Measurements from ENCODE around the gene PITX1.

The PITX1 gene

GRCh38 chr5:135054546-135054945, 20.5 kb upstream of the PITX1 start:
- TF ChIP-seq GATA2 (IDR thresholded peaks at IDR 0.05; ENCODE audit: low read depth, low read length) (no peak), GATA3 (IDR thresholded peaks at IDR 0.05; ENCODE audit: low read depth, low read length) (no peak)

DNA sequence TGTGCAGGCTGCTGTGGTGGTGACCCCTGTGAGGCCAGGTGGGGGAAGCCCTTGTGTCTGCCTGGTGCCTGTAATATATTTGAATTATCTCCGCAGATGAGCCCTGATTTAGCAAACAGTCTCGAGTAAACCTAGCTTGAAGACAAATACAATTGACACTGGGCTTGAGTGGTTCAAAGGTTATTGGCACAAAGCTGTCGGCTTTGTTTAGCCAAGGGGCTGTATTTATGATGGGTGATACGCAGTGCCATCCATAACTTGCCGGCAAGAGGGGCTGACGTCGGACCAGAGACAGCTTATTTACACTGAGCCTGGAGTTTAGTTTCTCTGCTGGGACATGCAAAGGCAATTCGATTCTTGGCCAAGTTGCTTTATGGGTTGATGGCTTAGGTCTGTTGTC, 20.0 kb upstream of the PITX1 start:
- no peak for TF ChIP-seq GATA2 (IDR thresholded peaks at IDR 0.05; ENCODE audit: low read depth, low read length)
- no peak for TF ChIP-seq GATA3 (IDR thresholded peaks at IDR 0.05; ENCODE audit: low read depth, low read length)

DNA sequence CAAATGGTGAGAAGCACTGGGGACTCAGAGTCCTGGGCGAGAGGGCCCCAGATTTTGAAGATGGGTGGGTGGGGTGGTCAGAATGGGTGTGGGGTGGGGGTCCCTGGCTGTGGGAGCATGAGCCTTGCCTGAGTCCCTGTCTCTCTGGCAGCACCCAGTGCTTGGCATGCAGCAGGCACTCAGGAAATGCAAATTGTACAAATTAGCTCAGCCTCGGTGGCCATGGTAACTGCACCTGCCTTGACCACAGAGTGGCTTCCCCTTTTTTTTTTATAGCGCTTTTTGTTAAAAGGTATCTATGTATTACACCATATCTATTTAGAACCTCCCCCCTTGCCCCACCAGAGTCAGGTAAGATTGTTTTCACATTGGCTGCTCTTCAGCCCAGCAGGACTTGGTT, 19.2 kb upstream of the PITX1 start:
- TF ChIP-seq GATA2 (IDR thresholded peaks at IDR 0.05; ENCODE audit: low read depth, low read length) (no peak), GATA3 (IDR thresholded peaks at IDR 0.05; ENCODE audit: low read depth, low read length) (no peak)

DNA sequence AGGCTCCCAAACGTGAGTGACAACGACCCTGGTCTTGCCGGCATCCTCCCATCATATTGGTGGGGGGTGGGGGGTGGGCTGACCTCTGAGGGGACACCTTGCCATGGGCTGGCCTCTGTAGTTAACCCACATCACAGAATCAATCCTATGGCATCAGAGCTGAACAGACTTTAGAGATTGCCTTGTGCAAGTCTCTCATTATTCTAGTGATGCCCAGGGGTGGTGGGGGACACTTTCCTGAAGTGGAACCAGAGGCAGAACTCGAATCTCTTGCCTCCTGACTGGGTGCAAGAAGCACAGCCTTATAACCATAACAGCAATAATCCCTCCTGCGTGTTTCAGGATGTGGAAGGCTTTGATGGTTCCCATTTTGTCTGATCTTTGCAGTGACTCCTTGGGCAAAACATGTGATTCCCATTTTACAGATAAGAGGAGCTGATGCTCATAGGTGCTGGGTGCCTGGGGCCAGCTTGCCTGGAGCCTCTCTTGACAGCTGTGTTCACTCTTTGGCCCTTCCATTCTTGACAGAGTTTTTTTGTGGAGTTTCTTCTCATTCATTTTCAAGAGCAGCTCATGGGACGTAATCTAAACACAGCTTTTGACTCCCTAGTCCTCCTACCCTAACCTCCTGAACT, 18.6 kb upstream of the PITX1 start:
- TF ChIP-seq GATA2 (IDR thresholded peaks at IDR 0.05; ENCODE audit: low read depth, low read length) (no peak), GATA3 (IDR thresholded peaks at IDR 0.05; ENCODE audit: low read depth, low read length) (no peak)

GRCh38 chr5:135051872-135052271, 17.8 kb upstream of the PITX1 start:
- no peak for TF ChIP-seq GATA2 (IDR thresholded peaks at IDR 0.05; ENCODE audit: low read depth, low read length)
- TF ChIP-seq GATA3 (IDR thresholded peaks at IDR 0.05; ENCODE audit: low read depth, low read length) = no peak

- TF ChIP-seq GATA2 (IDR thresholded peaks at IDR 0.05; ENCODE audit: low read depth, low read length) = no peak
- TF ChIP-seq GATA3 (IDR thresholded peaks at IDR 0.05; ENCODE audit: low read depth, low read length) = no peak
These were observed 17.4 kb upstream of the PITX1 start for GRCh38 chr5:135051399-135051798.

DNA sequence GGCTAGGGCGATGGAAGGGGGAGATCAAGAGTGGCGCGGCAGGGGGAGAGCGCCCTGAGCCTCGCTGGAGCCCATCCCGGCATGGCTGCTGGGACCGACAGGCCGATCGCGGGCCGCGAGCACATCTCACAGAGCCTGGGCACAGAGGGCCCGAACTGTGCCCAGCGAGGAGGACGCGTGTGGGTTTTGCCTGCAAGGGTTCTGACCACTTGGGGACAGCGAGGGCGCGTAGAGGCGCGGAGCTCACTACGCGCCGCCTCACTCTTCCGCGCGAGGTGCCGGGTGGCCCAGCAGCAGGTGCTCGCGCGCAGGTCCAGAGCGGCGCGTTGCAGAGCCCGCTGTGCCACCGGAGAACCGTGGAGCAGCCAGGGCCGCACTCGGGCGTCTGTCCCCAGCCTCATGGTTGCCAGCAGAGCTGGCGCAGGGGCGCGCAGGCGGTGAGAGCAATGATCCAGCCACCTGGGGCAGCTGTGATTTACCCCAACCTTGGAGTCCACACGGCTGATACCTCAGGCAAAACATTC, 16.3 kb upstream of the PITX1 start:
- TF ChIP-seq GATA2 (IDR thresholded peaks at IDR 0.05; ENCODE audit: low read depth, low read length) (no peak), GATA3 (IDR thresholded peaks at IDR 0.05; ENCODE audit: low read depth, low read length) (no peak)

DNA sequence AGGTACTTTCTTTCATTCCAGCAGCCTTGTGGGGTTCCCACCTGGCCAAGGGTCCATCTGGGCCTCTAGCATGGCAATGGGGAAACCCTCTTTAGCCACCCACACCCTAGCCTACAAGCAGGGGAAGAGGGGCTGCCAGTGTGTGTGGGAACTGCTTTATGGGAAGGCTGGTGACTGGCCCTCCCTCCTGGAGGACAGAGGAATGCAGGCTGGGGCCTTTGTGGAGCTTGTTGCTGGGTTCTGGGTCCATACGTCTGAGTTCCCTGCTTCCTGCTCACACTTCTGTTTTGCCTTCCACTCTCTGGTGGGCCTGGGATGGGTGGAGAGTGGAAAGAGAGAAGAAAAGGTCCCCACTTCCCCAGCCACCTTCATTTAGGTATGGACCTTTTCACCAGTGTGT, 14.9 kb upstream of the PITX1 start:
- no peak for TF ChIP-seq GATA3 (IDR thresholded peaks at IDR 0.05; ENCODE audit: low read depth, low read length)
- TF ChIP-seq GATA2 (IDR thresholded peaks at IDR 0.05; ENCODE audit: low read depth, low read length) = no peak

DNA sequence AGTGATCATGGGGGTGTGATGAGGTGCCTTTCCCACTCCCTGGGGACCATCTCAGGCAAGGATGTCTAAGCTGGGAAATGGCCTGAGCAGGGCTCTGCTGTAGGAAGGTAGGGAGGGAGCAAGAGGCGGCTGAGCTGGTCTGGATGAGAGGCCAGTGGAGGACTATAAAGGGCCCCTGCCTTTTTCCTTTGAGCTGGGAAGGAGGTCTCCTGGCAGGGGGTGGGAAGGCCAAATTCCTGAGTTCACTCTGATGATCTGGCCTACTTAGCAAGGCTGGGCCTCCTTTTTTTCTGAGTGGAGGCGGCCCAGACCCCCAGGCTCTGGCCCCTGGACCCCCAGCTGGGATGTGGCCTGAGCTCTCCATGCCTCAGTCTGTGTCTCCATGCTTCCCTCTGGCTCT, 14.3 kb upstream of the PITX1 start:
- TF ChIP-seq GATA3 (IDR thresholded peaks at IDR 0.05; ENCODE audit: low read depth, low read length) = no peak
- no peak for TF ChIP-seq GATA2 (IDR thresholded peaks at IDR 0.05; ENCODE audit: low read depth, low read length)

- no peak for TF ChIP-seq GATA3 (IDR thresholded peaks at IDR 0.05; ENCODE audit: low read depth, low read length)
- no peak for TF ChIP-seq GATA2 (IDR thresholded peaks at IDR 0.05; ENCODE audit: low read depth, low read length)
These were observed 13.3 kb upstream of the PITX1 start for GRCh38 chr5:135047347-135047695.

DNA sequence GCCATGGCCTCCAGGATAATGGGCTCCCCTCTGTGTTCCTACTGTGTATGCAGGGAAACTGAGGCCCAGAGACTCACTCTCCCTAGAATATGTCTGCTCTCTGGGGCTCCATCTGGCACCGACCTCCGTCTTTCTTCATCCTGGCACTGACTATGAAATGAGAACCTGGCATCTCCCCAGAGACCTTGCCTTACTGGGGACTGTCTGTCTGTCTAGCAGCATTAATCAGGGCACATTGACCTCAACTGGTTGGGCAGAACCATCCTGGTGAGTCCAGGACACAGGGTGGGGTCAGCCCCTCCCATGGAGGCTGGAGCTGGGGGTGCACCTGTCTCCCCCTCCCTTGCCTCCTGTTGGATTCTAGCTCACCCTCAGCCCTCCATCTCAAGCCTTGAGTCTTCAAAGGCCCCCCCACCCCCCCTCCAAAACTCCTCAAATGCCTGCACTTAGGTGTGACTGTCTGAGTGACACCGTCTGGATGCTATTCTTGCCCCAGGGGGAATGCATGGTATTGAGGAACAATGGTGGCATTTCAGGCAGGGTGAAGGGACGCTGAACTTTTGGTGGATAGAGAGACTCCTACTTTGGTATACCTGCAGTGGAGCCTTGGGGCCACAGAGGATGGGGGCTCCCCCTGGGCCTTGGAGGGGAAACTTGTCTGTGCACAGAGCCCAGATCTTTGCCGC, 12.8 kb upstream of the PITX1 start:
- TF ChIP-seq GATA3 (IDR thresholded peaks at IDR 0.05; ENCODE audit: low read depth, low read length) (no peak), GATA2 (IDR thresholded peaks at IDR 0.05; ENCODE audit: low read depth, low read length) (no peak)

DNA sequence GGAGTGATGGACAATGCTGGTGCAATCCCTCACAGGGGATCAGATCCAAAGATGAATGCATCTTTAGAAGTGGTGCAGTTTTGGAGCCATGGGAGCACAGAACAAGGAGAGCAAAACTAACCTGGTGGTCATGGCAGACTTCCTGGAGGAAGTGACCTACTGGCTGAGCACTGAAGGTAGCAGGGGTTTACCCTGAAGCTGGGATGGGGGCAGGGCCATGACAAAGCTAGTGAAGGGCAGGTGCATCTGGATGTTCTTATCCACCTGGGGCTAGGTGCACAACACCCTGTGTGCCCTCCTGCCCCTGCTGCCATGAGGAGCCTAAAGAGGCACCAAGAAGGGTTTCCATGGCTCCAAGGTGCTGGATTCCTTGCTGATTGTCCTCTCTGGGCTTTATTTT, 11.5 kb upstream of the PITX1 start:
- no peak for TF ChIP-seq GATA2 (IDR thresholded peaks at IDR 0.05; ENCODE audit: low read depth, low read length)
- TF ChIP-seq GATA3 (IDR thresholded peaks at IDR 0.05; ENCODE audit: low read depth, low read length) = no peak

DNA sequence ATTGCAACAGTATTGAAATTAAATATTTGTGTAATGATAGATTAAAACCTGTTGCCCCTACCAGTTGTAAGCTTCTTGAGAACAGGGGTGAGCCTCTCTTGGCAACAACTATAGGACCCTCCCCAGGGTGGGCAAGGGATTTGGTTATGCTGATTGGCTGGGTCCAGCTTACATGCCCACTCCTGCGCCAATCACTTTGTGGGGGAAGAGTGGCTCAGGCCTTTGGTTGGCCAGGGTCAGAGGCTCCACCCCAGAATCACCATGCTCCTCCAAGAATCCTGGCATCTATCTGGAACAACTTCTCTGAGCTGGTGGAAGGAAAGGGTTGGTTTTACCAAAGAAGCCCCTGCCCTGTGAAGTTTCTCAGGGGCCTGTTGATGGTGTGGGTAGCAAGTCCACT, 8.6 kb upstream of the PITX1 start:
- TF ChIP-seq GATA2 (IDR thresholded peaks at IDR 0.05; ENCODE audit: low read depth, low read length) (no peak), GATA3 (IDR thresholded peaks at IDR 0.05; ENCODE audit: low read depth, low read length) (no peak)

DNA sequence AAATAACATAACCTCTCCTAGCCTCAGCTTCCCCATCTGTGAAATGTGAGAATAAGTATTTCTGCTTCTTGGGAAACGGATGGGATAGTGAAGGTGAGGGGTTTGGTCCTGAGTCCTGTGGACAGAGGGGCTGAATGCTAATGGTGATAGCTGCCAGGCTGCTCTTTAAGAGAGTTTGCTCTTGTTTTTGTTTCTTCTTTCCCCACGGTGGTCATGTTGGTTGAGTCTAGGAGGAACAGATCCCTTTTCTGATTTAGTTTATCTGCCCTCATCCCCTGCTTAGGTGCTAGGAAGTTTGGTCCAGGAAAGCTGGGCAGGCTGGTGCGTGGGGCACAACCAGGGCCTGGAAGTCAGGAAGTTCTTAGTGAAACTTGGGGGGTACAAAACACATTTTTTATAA, 7.7 kb upstream of the PITX1 start:
- TF ChIP-seq GATA3 (IDR thresholded peaks at IDR 0.05; ENCODE audit: low read depth, low read length) (no peak), GATA2 (IDR thresholded peaks at IDR 0.05; ENCODE audit: low read depth, low read length) (no peak)

GRCh38 chr5:135041145-135041587, 7.1 kb upstream of the PITX1 start:
- no peak for TF ChIP-seq GATA2 (IDR thresholded peaks at IDR 0.05; ENCODE audit: low read depth, low read length)
- TF ChIP-seq GATA3 (IDR thresholded peaks at IDR 0.05; ENCODE audit: low read depth, low read length) = no peak

Measured in SH-SY5Y (cell line).